ENCODE results near the gene HSPA1L.
A peak's percentile ranks its signal among the peaks of the same experiment; 100 is the strongest.

The HSPA1L gene

DNA sequence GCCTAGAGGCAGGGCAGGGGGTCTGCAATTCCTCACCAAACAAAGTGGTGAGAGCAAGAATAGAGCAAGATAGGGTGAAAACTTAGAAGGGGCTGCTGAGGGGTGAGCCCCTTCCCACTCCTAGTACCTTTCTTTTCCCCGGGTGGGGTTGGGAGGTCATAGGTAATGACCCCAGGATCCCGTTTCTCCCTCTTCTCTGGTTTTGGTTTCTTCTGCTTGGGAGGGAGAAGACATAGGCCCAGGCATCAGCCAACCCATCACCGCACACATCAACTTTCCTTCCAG, 23.1 kb downstream of the HSPA1L start:
- DNase-seq (ENCODE audit: extremely low read depth, insufficient read length) = no peak
- no peaks in the 10 kb centered on the region for H3K27me3 ChIP-seq (replicated peaks; ENCODE audit: control insufficient read depth, insufficient read depth, low read length)
- peaks cover 4% of the 10 kb centered on the region for H3K36me3 ChIP-seq (ENCODE audit: control insufficient read depth, insufficient read depth, low read length)
- no peak overlapping the region for H3K4me3 ChIP-seq (replicated peaks; ENCODE audit: low read depth, low read length)
- TF ChIP-seq, protein P1, sequence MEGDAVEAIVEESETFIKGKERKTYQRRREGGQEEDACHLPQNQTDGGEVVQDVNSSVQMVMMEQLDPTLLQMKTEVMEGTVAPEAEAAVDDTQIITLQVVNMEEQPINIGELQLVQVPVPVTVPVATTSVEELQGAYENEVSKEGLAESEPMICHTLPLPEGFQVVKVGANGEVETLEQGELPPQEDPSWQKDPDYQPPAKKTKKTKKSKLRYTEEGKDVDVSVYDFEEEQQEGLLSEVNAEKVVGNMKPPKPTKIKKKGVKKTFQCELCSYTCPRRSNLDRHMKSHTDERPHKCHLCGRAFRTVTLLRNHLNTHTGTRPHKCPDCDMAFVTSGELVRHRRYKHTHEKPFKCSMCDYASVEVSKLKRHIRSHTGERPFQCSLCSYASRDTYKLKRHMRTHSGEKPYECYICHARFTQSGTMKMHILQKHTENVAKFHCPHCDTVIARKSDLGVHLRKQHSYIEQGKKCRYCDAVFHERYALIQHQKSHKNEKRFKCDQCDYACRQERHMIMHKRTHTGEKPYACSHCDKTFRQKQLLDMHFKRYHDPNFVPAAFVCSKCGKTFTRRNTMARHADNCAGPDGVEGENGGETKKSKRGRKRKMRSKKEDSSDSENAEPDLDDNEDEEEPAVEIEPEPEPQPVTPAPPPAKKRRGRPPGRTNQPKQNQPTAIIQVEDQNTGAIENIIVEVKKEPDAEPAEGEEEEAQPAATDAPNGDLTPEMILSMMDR (IDR thresholded peaks at IDR 0.05; ENCODE audit: insufficient read depth, low read length, poor library complexity, severe bottlenecking) = no peak

DNA sequence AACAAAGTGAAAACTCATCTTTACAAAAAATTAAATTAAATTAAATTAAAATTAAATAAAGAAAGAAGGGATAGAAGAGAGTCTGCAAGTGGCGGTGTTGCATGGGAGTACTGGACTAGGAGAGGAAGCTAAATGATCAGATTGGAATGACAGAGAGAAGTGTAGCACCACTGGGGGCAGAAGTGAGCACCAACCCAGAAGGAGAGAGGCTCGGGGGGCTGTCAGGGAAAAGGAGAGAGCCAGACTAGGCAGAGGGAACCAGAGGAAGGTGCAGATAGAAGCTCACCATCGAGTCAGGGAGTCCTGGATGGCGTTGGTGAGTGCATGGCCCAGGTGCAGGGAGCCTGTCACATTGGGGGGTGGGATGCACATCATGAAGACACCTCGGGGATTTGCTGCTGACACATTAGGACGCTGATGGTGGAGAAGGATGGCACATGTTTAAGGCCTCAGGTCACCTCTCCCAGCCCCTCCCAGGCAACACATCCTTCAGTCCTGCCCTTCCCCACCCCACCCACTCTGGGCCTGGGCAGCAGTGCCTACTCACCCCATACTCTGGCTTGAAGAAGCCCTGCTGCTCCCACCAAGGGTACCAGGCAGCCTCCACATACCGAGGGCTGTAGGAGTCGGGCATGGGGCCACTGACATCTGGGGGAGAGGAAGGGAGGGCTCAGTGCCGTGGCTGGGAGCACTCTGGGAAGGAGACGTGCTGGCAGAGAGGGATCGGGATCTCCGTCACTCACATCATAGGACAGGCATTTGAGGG, 23.6 kb downstream of the HSPA1L start:
- no peak overlapping the region for H3K4me3 ChIP-seq (replicated peaks; ENCODE audit: low read depth, low read length)
- H3K27me3 ChIP-seq (replicated peaks; ENCODE audit: control insufficient read depth, insufficient read depth, low read length) = no peaks in the 10 kb centered on the region
- peaks cover 4% of the 10 kb centered on the region for H3K36me3 ChIP-seq (ENCODE audit: control insufficient read depth, insufficient read depth, low read length)
- TF ChIP-seq, protein P1 (IDR thresholded peaks at IDR 0.05; ENCODE audit: insufficient read depth, low read length, poor library complexity, severe bottlenecking) = peak; percentile 75
- DNase-seq (ENCODE audit: extremely low read depth, insufficient read length) = no peak

DNA sequence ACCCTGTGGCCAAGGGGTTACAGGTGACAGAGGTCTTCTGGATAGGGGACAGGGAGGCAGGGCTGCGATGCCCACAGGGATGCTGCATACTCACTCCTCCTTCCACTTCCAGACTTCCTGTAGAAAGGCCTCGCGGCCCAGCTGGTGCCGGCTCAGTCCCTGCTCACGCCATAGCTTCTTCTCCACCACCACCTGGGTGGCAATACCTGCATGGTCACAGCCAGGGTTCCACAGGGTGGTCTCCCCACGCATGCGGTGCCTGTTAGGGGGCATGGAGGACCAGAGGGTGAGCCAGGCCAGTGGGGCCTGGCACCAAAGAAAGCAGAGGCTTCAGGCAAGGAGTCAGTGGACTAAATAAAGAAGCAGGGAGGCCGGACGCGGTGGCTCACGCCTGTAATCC, 29.6 kb downstream of the HSPA1L start:
- Histone ChIP-seq H3K36me3 (ENCODE audit: control insufficient read depth, insufficient read depth, low read length) (peaks cover 34% of the 10 kb centered on the region), H3K4me3 (replicated peaks; ENCODE audit: low read depth, low read length) (no peak overlapping the region), H3K27me3 (replicated peaks; ENCODE audit: control insufficient read depth, insufficient read depth, low read length) (no peaks in the 10 kb centered on the region)
- TF ChIP-seq, protein P1 (IDR thresholded peaks at IDR 0.05; ENCODE audit: insufficient read depth, low read length, poor library complexity, severe bottlenecking) = no peak
- DNase-seq (ENCODE audit: extremely low read depth, insufficient read length) = no peak

DNA sequence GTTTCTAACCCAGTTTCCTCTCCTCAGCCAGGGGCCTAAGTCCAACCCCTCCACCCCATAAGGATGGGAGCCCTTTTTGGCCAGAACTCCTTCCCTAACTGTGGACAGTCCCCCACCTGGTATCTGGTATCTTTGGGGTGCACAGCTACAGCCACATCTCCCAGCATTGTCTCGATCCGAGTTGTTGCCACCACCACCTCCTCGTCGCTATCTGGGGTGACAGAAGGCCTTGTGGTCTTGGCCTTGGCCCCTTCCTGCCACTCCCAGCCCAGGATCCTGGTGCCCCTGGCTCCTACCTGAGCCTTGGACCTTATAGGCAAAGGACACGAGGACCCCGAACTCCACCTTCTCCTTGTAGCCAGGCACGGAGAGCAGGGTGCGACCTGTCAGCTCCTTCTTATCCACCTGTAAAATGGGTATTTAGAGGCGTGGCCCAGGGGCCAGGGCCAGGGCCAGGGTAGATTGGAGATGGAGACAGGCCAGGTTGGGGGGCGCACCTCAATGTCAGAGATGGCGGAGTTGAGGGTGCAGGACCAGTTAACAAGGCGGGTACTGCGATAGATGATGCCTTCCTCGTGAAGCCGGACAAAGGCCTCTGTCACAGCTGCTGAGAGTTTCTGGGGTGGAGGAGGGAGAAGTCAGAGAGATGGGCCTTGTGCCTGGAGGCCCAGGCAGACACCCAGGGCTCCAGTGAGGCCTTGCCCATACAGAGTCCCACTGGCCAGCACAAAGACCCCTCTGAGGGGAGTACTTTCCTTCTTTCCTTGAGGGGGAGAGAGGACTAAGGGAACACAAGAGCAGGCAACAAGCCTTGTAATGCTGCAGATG, 30.8 kb downstream of the HSPA1L start:
- no peaks in the 10 kb centered on the region for H3K27me3 ChIP-seq (replicated peaks; ENCODE audit: control insufficient read depth, insufficient read depth, low read length)
- TF ChIP-seq, protein P1 (IDR thresholded peaks at IDR 0.05; ENCODE audit: insufficient read depth, low read length, poor library complexity, severe bottlenecking) = no peak
- no peak for DNase-seq (ENCODE audit: extremely low read depth, insufficient read length)
- H3K4me3 ChIP-seq (replicated peaks; ENCODE audit: low read depth, low read length) = no peak overlapping the region
- H3K36me3 ChIP-seq (ENCODE audit: control insufficient read depth, insufficient read depth, low read length) = peaks cover 41% of the 10 kb centered on the region

DNA sequence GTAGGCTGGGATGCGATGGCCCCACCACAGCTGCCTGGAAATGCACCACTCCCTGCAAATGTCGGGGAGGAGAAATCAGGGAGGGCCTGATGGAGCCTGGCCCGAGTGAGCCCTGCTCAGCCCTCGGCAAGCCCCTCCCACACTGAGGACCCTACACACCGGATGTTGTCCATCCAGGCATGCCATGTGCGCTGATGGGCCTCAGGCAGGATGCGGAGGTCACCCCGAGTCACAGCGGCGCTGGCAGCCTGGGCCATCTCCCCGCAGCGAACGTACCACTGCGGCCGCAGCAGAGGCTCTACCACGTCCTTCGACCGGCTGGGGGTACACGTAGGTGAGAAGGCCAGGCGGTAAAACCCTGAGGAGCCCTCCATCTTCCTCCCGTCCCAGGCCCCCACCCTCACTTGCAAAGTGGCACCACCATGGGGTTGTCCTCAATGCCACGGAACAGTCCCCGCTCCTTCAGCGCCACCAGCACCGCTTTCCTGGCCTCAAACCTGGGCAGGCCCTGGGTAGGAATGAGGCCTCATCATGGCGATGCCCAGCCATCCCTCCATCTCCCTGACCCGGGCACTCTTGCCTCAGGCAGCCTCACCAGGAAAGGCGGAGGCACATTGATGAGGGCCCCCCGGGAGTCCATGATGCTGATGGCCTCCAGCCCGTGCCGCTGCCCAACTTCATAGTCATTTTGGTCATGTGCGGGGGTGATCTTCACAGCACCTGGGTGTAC, 32.8 kb downstream of the HSPA1L start:
- DNase-seq (ENCODE audit: extremely low read depth, insufficient read length) = no peak
- TF ChIP-seq, protein P1 (IDR thresholded peaks at IDR 0.05; ENCODE audit: insufficient read depth, low read length, poor library complexity, severe bottlenecking) = no peak
- peaks cover 52% of the 10 kb centered on the region for H3K36me3 ChIP-seq (ENCODE audit: control insufficient read depth, insufficient read depth, low read length)
- H3K27me3 ChIP-seq (replicated peaks; ENCODE audit: control insufficient read depth, insufficient read depth, low read length) = no peaks in the 10 kb centered on the region
- H3K4me3 ChIP-seq (replicated peaks; ENCODE audit: low read depth, low read length) = no peak overlapping the region
